Progenitor cell of endocrine pancreas (in vitro differentiated cells): Measurements from ENCODE around the gene SUMF1. TPM values are rescaled to one million over a fixed set of nuclear protein-coding genes. Genes with fewer than 3 reads are reported as not detected.

Experiments used
- DNase-seq: peaks from one replicate; pipeline ENCODE4 v3.0.0; 2021; ENCODE audit warnings: low spot score; ENCODE audit not compliant: unreplicated experiment
- H3K27ac Mint-ChIP-seq: 2 replicates; pipeline ENCODE4 v1.8.0; 2021; ENCODE audit warnings: mild to moderate bottlenecking, moderate library complexity, mixed read lengths
- H3K27me3 Mint-ChIP-seq: 2 replicates; pipeline ENCODE4 v1.8.0; 2021; ENCODE audit warnings: mixed read lengths
- H3K36me3 Mint-ChIP-seq: 2 replicates; pipeline ENCODE4 v1.8.0; 2022; ENCODE audit warnings: mixed read lengths; ENCODE audit not compliant: insufficient read depth
- H3K4me1 Mint-ChIP-seq: 2 replicates; pipeline ENCODE4 v1.8.0; 2021; ENCODE audit warnings: low read depth, mixed read lengths
- H3K4me3 Mint-ChIP-seq: 2 replicates; pipeline ENCODE4 v1.8.0; 2021; ENCODE audit warnings: low read depth, mild to moderate bottlenecking, moderate library complexity, mixed read lengths
- H3K9me3 Mint-ChIP-seq: 2 replicates; pipeline ENCODE4 v1.8.0; 2021; ENCODE audit warnings: low read depth, mixed read lengths
- CTCF ChIP-seq: fragments of 200-600 bp; sonication (generic); IDR thresholded peaks from one replicate; pipeline ENCODE4 v1.5.0; 2021; ENCODE audit warnings: antibody characterized with exemption, mild to moderate bottlenecking; ENCODE audit not compliant: unreplicated experiment
- total RNA-seq: library from RNA; stranded (reverse); gene quantifications from 2 replicates; pipeline ENCODE4 v1.2.1, GENCODE V29; 2021

The SUMF1 gene
- total RNA-seq, 1 donor from 2014 or later = 25.0 TPM

- DNase-seq = no peak
- H3K9me3 Mint-ChIP-seq = no peaks in the 10 kb centered on the region
- H3K4me3 Mint-ChIP-seq = no peak overlapping the region
- no peak overlapping the region for H3K27ac Mint-ChIP-seq
- H3K36me3 Mint-ChIP-seq = peaks cover 5% of the 10 kb centered on the region
- no peak for TF ChIP-seq CTCF
- no peaks in the 10 kb centered on the region for H3K4me1 Mint-ChIP-seq
- H3K27me3 Mint-ChIP-seq = no peaks in the 10 kb centered on the region
Measured at GRCh38 chr3:4385201-4385600, 81.9 kb downstream of the SUMF1 start.

GRCh38 chr3:4380013-4380412 lies 87.1 kb downstream of the SUMF1 start:
- no peak overlapping the region for H3K27ac Mint-ChIP-seq
- peaks cover 12% of the 10 kb centered on the region for H3K36me3 Mint-ChIP-seq
- no peak for DNase-seq
- no peaks in the 10 kb centered on the region for H3K27me3 Mint-ChIP-seq
- TF ChIP-seq CTCF = no peak
- H3K9me3 Mint-ChIP-seq = no peaks in the 10 kb centered on the region
- no peaks in the 10 kb centered on the region for H3K4me1 Mint-ChIP-seq
- no peak overlapping the region for H3K4me3 Mint-ChIP-seq

DNA sequence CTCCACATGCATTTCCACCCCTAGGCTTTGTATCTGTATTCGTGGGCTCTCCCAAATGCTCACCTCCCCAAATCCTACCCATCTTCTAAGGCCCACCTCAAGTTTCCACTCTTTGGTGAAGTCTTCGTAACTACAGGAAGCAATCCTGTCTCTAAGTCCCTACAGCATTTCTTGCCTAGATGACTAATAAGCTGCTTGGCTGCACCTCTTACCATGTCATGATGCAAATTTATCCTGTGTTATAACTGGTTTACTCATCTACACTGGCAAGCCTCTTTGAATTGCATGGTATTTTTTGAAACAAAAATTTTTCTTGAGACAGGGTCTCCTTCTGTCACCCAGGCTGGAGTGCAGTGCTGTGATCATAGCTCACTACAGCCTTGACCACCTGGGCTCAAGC lies 90.6 kb downstream of the SUMF1 start:
- peaks cover 6% of the 10 kb centered on the region for H3K9me3 Mint-ChIP-seq
- no peak for DNase-seq
- no peak for TF ChIP-seq CTCF
- no peak overlapping the region for H3K27ac Mint-ChIP-seq
- H3K36me3 Mint-ChIP-seq = peaks cover 24% of the 10 kb centered on the region
- H3K4me1 Mint-ChIP-seq = no peaks in the 10 kb centered on the region
- no peaks in the 10 kb centered on the region for H3K27me3 Mint-ChIP-seq
- H3K4me3 Mint-ChIP-seq = no peak overlapping the region

DNA sequence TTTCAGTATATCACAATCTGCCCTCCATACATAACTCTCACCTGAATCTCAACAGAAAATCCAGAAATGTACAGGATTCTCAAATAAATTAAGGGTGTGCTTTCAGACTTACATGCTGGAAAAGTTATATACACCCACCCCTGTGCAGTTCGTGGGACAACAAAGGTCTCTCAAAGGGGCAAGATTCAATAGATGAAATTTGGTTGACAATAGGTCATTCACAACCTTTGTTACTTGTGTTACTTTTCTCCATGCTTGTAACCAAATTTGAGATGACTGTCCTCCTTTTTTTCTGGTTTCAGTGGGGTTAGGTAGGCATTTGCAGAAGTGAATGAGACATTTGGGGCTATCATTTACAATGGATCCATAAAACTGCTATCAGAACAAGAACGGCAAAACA lies 91.2 kb downstream of the SUMF1 start:
- Mint-ChIP-seq H3K4me1 (no peaks in the 10 kb centered on the region), H3K9me3 (peaks cover 6% of the 10 kb centered on the region), H3K27me3 (no peaks in the 10 kb centered on the region), H3K4me3 (no peak overlapping the region), H3K27ac (no peak overlapping the region), H3K36me3 (peaks cover 24% of the 10 kb centered on the region)
- DNase-seq = no peak
- TF ChIP-seq CTCF = no peak

DNA sequence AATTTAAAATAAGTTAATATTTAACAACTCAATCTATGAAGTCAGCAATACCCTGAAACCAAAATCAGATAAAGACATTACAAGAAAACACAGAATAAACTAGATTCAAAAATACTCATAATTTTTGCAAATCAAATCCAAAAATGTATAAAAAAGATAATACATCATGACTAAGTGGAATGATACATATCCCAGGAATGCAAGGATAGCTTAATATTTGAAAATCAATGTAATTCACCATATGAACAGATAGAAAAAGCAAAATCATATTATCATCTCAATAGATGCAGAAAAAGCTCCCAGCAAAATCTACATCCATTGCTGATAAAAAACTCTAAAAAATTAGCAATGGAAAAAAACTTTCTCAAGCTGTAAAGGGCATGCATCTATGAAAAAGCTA lies 93.4 kb downstream of the SUMF1 start:
- no peaks in the 10 kb centered on the region for H3K27me3 Mint-ChIP-seq
- H3K36me3 Mint-ChIP-seq = peaks cover 19% of the 10 kb centered on the region
- H3K4me1 Mint-ChIP-seq = peaks cover 3% of the 10 kb centered on the region
- H3K4me3 Mint-ChIP-seq = no peak overlapping the region
- no peak overlapping the region for H3K27ac Mint-ChIP-seq
- H3K9me3 Mint-ChIP-seq = peaks cover 6% of the 10 kb centered on the region
- no peak for TF ChIP-seq CTCF
- no peak for DNase-seq
